ENCODE results near the gene PTPN23. TPM values are rescaled to one million over a fixed set of nuclear protein-coding genes. Genes with fewer than 3 reads are reported as not detected.
"Not testable (repeated sequence)": the region's sequence is repeated elsewhere in the genome, so short reads cannot be mapped to it uniquely, and the experiment has no call there.

Gene PTPN23
- total RNA-seq, 1 donor = 14.3 TPM

- H3K4me3 ChIP-seq (ENCODE audit: low read depth, low read length) = no peak overlapping the region
- TF ChIP-seq CTCF (IDR thresholded peaks at IDR 0.05; ENCODE audit: insufficient read depth, low read length) = no peak
- peak; percentile 30 for DNase-seq (ENCODE audit: low read depth)
These were observed 75.1 kb downstream of the PTPN23 start for GRCh38 chr3:47455806-47456452.

- no peak overlapping the region for H3K4me3 ChIP-seq (ENCODE audit: low read depth, low read length)
- no peak for DNase-seq (ENCODE audit: low read depth)
- TF ChIP-seq CTCF (IDR thresholded peaks at IDR 0.05; ENCODE audit: insufficient read depth, low read length) = no peak
These were observed 76.2 kb downstream of the PTPN23 start for GRCh38 chr3:47456984-47457383.

GRCh38 chr3:47459534-47460085, 78.8 kb downstream of the PTPN23 start:
- not testable (repeated sequence) for DNase-seq (ENCODE audit: low read depth); H3K4me3 ChIP-seq (ENCODE audit: low read depth, low read length)

Other genes with a start within 250 kb of the PTPN23 start
- 37.6 and 83.6 TPM in 2 replicates for gene SETD2, start 216.9 kb upstream of the PTPN23 start, total RNA-seq (ENCODE audit: low replicate concordance)
- gene KIF9, start 98.2 kb upstream of the PTPN23 start, total RNA-seq (ENCODE audit: low replicate concordance) = 4.5 and 11.0 TPM in 2 replicates
- gene KLHL18, start 98.1 kb upstream of the PTPN23 start, total RNA-seq (ENCODE audit: low replicate concordance) = 8.5 and 12.9 TPM in 2 replicates
- 42.0 and 47.7 TPM in 2 replicates for gene SCAP, start 94.9 kb downstream of the PTPN23 start, total RNA-seq (ENCODE audit: low replicate concordance)
- gene ELP6, start 132.7 kb downstream of the PTPN23 start, total RNA-seq (ENCODE audit: low replicate concordance) = 18.3 and 28.7 TPM in 2 replicates
- 0.09 TPM in 1 of 2 replicates, not detected in the other for gene CSPG5, start 197.8 kb downstream of the PTPN23 start, total RNA-seq (ENCODE audit: low replicate concordance)